IPS-11a (cell line): ENCODE data around the gene EIF4E2.

ENCODE experiments used
- H3K4me3 ChIP-seq: one replicate; pipeline ENCODE4 v1.5.1; 2013; ENCODE audit warnings: low read depth, low read length, control low read depth

Gene EIF4E2

GRCh38 chr2:232537079-232537478 lies 13.4 kb upstream of the EIF4E2 start:
- no peak overlapping the region for H3K4me3 ChIP-seq

DNA sequence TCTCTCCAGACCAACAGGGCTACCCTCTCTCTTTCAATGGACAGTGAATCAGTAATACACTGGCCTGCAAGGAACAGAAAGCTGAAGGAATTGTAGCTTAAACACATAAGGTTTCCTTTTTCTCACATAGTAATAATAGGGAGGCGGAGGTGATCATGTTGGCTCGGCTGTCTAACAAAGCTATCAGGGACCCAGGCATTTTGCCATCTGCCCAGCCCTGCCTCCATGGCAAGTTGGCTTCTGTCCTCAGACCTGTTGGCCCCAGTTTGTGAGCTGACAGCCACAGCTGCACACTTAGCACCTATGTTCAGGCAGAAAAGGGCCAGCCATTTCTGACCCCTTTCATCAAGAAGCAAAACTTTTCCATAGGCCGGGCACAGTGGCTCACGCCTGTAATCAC lies 13.0 kb upstream of the EIF4E2 start:
- no peak overlapping the region for H3K4me3 ChIP-seq

DNA sequence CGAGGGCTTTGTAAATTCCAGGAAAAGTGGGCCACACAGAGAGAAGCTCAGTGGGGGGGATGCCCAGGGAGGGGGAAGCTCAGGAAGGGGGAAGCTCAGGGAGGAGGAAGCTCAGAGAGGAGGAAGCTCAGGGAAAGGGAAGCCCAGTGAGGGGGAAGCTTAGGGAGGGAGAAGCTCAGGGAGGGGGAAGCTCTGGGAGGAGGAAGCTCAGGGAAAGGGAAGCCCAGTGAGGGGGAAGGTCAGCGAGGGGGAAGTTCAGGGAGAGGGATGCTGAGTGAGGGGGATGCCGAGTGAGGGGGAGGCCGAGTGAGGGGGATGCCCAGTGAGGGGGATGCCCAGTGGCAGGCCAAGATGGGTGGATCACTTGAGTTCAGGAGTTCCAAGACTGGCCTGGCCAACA lies 11.8 kb upstream of the EIF4E2 start:
- H3K4me3 ChIP-seq, result no peak overlapping the region

DNA sequence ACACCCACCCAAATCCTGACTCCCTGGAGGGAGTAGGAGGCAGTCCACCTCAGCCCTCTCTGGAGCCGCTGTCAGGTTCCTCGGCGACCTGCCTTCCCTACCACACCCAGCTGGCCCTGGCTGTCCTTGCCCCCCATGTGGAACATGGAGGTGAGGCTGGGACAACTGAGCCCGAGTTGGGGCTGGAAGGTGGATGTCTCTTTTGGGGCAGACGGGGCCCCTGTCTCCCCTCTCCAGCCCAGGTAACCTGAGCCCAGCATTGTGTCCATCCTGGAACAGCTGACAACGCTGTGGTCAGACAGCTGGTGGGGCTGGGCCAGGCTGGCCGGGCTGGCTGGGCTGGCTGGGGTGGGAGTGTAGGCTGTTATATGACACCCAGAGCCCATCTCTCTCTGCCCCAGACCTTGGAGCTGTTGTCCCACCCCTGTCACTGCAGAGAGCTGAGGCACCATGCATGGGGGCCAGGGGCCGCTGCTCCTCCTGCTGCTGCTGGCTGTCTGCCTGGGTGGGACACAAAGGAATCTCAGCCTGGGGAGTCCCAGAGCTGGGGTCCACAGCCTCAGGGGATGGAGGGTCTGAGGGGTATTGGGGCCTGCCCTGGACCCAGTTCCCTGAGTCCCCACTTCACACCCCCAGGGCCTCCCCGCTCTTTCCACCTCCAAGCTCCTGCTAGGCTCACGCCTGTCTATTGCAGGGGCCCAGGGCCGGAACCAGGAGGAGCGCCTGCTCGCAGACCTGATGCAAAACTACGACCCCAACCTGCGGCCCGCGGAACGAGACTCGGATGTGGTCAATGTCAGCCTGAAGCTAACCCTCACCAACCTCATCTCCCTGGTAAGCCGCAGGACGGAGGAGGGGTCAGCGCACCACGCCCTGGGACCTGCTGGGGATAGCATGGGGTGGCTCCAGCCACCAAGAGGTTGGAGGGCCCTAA lies 10.9 kb upstream of the EIF4E2 start, which contains the start of gene CHRNG:
Gene CHRNG (plus strand): TSS at position 395 of the 934 bp plus-strand sequence. CDS start 56 bp downstream, at position 451.
- no peak within 1 kb of the TSS for H3K4me3 ChIP-seq

- no peak overlapping the region for H3K4me3 ChIP-seq
Measured at GRCh38 chr2:232540441-232541041, 9.9 kb upstream of the EIF4E2 start.

DNA sequence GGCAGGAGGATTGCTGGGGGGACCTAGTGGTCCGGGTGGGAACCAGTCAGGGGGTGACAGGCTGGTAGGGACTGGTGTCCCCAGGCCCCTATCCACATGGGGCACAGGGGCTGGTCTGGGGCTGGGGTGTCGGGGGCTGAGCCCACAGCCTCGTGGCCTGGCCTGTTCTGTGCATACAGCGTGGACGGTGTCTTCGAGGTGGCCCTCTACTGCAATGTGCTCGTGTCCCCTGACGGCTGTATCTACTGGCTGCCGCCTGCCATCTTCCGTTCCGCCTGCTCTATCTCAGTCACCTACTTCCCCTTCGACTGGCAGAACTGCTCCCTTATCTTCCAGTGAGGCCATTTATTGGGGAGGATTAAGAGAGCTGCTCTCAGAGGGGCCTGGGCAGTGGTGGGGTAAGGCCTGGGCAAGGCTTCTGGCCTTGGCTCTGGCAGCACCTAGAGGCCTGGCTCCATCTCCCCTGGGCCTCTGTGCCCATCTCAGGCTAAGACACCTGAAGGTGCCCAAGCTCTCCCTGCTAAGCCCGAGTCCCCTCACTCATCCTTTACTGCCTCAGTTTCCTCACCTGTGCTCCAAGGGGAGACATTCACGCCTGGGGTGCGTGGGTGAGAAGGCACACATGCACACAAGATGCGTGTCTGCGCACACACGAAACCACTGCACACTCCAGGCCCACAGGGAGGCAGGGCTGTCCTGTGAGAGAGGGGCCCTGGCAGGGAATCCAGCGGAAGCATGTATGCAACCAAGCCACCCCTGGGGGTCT lies 9.1 kb upstream of the EIF4E2 start:
- no peak overlapping the region for H3K4me3 ChIP-seq

GRCh38 chr2:232541961-232542714 lies 8.4 kb upstream of the EIF4E2 start:
- H3K4me3 ChIP-seq, result no peak overlapping the region

GRCh38 chr2:232542715-232543467 lies 7.6 kb upstream of the EIF4E2 start:
- H3K4me3 ChIP-seq, result no peak overlapping the region

DNA sequence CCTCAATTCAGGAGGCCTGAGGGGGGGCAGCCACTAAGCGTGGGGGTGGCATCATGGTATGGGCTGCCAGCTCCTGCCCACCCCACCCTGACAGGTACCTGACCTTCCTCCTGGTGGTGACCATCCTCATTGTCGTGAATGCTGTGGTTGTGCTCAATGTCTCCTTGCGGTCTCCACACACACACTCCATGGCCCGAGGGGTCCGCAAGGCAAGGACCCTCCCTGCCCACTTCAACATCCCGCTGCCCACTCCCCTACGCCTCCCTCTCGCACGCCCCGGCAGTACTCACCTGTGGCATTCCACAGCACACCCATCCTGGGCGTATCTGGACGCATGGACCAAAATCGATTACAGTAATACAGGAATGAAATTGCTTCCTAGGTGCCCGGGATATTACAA lies 7.0 kb upstream of the EIF4E2 start:
- H3K4me3 ChIP-seq, result no peak overlapping the region

DNA sequence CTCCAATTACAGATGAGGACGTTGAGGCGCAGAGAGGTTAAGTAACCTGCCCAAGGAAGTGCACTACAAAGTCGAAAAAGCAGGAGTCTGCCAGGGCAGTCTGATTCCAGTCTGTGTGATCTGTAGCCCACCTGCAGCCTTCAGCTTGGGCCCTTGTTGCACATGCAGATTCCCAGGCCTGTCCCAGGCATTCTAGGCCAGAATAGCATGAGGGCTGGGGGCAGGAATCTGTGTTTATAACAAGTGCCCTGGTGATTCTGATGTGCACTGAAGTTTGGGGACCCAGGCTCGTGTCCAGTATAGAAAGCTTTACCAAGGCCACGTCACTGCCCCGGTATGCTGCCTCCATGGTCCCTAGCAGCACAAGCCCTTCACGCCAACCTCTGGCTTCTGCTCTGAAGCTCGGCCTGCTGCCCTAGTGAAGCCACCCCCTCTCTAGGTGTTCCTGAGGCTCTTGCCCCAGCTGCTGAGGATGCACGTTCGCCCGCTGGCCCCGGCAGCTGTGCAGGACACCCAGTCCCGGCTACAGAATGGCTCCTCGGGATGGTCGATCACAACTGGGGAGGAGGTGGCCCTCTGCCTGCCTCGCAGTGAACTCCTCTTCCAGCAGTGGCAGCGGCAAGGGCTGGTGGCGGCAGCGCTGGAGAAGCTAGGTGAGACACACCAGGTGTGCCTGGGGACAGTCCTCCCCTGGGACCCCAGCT lies 6.4 kb upstream of the EIF4E2 start:
- no peak overlapping the region for H3K4me3 ChIP-seq

DNA sequence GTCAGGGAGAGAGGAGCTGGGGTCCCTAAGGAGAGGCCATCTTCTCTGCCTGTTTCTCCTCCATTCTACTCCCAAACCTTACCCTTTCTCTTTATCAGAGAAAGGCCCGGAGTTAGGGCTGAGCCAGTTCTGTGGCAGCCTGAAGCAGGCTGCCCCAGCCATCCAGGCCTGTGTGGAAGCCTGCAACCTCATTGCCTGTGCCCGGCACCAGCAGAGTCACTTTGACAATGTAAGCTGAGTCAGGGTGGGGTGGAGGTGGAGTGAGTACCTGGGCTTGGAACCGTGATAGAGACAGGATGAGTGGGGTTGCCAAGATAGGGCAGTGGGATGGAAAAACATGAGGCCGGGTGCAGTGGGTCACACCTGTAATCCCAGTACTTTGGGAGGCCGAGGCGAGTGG lies 5.8 kb upstream of the EIF4E2 start:
- H3K4me3 ChIP-seq, result no peak overlapping the region

DNA sequence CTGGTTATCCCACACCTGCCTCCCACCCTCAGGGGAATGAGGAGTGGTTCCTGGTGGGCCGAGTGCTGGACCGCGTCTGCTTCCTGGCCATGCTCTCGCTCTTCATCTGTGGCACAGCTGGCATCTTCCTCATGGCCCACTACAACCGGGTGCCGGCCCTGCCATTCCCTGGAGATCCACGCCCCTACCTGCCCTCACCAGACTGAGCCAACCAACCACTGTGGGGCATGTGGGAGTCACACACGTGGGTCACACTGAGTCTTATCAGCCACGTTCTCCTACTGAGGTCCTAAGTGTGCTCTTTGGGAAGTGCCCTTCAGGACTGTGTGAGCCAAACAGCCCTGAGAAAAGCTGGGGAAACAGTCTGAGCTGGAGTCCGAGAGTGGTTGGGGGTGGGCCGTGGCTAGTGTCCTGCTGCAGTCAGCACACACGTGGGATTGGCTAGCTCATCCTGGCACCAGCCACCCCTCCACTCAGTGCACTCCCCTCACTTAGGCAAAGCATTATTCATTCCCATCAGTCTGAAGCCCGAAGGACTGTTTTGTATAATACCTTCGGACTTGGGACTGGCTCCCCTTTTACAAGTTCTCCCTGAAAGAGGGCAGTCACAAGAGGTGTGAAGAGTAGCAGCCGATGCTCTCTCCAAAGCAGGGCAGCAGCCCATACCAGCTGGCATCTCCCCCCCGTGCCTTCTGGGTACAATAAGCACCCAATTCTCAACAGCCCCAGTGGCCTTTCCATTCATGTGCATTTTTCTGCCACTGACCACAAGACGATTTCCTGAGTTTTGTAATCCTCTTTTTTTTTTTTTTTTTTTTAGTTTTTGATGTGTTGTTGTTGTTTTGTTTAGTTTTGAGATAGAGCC lies 4.7 kb upstream of the EIF4E2 start:
- H3K4me3 ChIP-seq, result no peak overlapping the region

- no peak overlapping the region for H3K4me3 ChIP-seq
Measured at GRCh38 chr2:232547991-232548390, 2.5 kb upstream of the EIF4E2 start.

DNA sequence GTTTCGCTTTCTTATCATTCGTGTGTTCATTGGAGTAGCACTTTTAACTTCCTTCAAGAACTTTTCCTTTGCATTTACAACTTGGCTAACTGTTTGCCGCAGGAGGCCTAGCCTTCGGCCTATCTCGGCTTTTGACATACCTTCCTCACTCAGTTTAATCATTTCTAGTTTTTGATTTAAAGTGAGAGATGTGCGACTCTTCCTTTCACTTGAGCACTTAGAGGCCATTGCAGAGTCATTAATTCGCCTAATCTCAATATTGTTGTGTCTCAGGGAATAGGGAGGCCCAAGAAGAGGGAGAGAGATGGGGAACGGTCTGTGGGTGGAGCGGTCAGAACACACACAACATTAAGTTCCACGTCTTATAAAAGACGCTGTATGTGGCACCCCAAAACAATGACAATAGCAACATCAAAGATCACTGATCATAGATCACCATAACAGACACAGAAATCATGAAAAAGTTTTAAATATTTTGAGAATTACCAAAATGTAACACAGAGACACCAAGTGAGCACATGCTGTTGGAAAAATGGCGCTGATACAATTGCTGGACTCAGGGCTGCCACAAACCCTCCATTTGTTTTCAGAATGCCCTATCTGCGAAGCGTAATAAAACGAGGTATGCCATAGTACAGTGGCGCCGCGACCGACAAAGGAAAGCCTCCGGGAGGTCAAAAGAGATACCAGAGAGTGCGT lies 685 bp upstream of the EIF4E2 start:
- peak overlapping the region; percentile 88 for H3K4me3 ChIP-seq

GRCh38 chr2:232551250-232551638 lies 755 bp downstream of the EIF4E2 start:
- H3K4me3 ChIP-seq, result peak overlapping the region; percentile 88

- peak overlapping the region; percentile 88 for H3K4me3 ChIP-seq
Measured at GRCh38 chr2:232551776-232552175, 1.3 kb downstream of the EIF4E2 start.

DNA sequence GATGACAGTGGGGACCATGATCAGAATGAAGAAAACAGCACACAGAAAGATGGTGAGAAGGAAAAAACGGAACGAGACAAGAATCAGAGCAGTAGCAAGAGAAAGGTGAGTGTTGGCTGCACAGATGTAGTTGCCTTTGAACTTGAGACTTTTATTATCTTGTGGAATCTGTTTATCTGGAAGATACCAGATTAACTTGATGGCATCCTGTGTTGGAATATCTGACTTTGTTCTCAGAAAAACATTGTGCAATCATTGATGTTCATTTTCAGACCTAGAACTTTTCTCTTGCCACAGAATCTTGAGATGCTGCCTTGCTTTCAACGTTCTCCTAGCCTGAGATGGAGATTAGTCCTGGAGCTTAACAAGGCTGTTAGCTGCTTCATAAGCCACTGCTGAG lies 5.9 kb downstream of the EIF4E2 start:
- H3K4me3 ChIP-seq, result no peak overlapping the region
